MM.1S (cell line): Measurements from ENCODE around the gene FXYD7.

Source experiments
- CTCF ChIP-seq: fragments of 300-600 bp; sonication (generic); IDR thresholded peaks from 2 replicates; pipeline ENCODE4 v1.5.1; 2016; ENCODE audit warnings: antibody characterized with exemption, low read length, mixed read lengths
- EZH2 ChIP-seq: fragments of 300-600 bp; sonication (generic); optimal IDR thresholded peaks from 2 replicates; pipeline ENCODE3; 2017; ENCODE audit warnings: low read depth, mild to moderate bottlenecking, antibody characterized with exemption, low read length, mixed read lengths

- TF ChIP-seq CTCF (no peak), EZH2 (no peak)
Measured at GRCh38 chr19:35202722-35203688, 60.0 kb downstream of the FXYD7 start.
